NCI-H774 (cell line): ENCODE data around the gene FLRT1.

Source experiments
- DNase-seq: peaks from one replicate; lab custom pipeline; 2025; lab: John Stamatoyannopoulos, UW

Gene FLRT1

GRCh38 chr11:64023712-64024710, 11.7 kb upstream of the FLRT1 start:
- no peak for DNase-seq

- no peak for DNase-seq
These were observed 10.5 kb upstream of the FLRT1 start for GRCh38 chr11:64025205-64025604.

DNA sequence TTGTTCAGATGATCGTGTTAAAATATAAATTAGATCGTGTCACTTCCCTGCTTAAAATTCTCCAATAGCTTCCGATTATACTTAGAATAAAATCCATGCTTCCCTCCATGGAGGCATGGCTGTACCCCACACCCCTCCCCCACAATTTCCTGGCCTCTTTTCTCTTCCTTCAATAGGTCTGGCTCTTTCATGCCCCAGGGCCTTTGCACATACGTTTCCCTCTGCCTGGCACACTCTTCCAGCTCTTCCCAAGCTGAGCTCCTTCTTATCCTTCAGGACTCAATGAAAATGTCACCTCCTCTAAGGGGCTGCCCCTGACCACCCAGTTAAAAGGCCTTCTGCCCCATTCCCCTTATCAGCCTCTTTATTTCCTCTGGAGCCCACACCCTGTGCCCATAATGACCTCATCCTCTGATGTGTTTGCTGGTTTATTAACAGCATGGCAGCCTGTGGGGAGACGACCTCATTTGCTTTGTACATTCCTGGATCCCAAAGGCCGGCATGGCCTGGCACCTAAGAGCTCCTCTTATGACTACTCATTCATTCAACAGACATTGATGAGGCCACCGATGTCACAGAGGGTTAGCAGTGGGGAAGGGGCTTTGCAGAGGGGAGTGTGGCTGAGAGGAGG, 9.0 kb upstream of the FLRT1 start:
- no peak for DNase-seq

DNA sequence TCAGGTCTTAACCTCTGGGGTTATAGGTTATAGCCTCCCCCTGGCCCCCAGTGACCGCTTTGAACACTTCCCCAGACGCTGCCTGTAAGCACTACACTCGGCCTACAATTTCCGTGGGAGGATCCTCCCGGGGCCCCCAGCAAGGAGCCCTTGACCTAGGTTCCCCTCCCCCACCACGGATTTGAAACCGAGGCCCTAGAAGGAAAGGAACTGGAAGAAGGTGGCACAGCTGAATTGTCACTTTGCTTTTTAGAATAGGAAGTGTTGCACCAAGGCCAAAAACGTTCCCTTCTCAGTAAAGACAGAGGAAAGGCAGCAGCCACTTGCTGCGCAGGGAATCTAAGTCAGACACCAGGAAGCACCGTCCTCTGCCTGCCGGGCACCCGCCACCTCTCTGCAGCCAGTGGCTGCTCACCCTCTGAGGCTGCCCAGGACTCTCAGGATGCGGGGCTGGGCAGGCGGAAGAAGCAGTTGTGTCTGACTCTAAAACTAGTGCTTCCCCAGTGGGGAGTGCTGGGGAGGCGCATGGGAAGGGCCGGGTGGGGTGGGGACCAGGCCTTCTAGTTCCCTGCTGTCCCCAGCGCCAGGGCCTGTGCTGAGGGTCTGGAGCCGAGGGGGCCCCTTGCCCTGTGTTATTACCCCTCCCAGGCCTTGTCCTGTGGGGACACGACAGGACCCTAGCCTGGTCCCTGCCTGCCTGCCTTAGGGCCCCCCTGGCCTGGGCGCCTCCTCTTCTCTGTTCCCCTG, 7.9 kb upstream of the FLRT1 start:
- DNase-seq, result no peak

DNA sequence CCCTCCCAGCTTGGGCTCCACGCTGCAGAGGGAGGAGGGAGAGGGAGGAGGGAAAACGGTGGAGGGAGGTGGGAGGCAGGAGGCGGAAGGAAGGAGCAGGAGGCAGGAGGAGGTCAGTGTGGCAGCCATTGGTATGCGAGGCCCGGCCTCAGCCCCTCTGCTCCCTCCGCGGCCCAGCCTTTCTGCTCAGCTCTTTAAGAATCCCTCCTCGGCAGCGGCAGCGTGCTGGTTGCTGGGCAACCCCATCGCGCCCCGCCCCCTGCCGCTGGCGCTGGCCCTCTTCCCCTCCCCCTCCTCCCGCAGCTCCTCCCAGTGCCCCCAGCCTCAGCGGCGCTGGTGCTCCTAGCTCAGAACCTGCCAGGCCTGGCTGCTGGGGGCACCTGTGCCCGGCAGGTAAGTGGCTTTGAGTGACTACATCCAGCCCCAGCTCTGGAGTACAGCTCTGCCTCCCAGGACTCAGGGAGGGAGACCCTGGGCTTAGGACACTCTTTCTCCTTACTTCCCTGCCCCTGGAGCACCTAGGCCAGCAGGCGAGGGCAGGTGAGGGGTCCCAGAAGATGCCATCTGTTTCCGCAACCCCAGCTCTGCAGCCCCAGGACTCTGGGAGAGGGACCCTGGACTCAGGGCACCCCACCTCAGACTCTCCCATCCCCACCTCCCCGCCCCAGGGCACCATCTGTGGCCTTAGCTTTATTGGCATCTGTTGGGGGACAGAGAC, 7.2 kb upstream of the FLRT1 start:
- peak; percentile 15 for DNase-seq

GRCh38 chr11:64029773-64030172, 6.0 kb upstream of the FLRT1 start:
- DNase-seq, result no peak

DNA sequence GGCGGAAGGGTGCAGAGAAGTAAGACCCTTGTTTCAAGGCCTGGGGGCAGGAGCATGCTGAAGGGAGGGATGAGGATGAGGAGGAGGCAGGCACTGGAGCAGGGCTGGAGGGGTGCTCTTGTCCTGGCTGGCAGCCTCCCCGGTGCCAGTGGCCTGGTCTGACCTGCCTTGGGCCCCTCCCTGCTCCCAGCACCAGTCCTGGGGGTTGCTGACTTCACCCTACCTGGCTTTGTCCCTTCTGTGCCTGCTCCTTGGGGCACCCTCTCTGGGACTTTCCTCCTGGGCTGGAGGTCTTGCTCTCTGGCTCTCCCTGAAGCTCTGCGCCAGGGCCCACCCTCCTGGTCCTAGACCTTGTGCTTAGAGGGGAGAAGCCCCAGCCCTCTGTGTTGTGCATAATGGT, 4.7 kb upstream of the FLRT1 start:
- no peak for DNase-seq

DNA sequence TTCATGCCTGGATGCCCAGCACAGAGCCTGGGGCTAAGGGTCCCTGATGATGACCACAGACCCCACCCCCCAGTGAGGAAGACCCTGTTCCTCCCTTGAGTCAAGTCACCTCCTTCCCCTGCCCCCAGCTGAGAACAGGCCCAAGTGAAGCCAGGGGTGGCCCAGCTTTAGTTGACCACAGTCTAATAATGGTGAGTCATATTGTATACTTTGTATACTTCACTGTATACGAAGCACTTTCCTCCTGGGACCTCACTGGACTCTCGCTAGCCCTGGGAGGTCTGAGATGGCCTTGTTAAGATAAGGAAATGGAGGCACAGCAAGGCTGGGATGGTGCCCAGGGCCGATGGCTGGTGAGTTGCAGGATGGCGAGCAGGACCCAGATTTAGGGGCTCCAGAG, 3.7 kb upstream of the FLRT1 start:
- DNase-seq, result no peak

- DNase-seq, result no peak
These were observed 1.3 kb upstream of the FLRT1 start for GRCh38 chr11:64034411-64034811.

- DNase-seq, result no peak
These were observed 628 bp upstream of the FLRT1 start for GRCh38 chr11:64035081-64035524.

DNA sequence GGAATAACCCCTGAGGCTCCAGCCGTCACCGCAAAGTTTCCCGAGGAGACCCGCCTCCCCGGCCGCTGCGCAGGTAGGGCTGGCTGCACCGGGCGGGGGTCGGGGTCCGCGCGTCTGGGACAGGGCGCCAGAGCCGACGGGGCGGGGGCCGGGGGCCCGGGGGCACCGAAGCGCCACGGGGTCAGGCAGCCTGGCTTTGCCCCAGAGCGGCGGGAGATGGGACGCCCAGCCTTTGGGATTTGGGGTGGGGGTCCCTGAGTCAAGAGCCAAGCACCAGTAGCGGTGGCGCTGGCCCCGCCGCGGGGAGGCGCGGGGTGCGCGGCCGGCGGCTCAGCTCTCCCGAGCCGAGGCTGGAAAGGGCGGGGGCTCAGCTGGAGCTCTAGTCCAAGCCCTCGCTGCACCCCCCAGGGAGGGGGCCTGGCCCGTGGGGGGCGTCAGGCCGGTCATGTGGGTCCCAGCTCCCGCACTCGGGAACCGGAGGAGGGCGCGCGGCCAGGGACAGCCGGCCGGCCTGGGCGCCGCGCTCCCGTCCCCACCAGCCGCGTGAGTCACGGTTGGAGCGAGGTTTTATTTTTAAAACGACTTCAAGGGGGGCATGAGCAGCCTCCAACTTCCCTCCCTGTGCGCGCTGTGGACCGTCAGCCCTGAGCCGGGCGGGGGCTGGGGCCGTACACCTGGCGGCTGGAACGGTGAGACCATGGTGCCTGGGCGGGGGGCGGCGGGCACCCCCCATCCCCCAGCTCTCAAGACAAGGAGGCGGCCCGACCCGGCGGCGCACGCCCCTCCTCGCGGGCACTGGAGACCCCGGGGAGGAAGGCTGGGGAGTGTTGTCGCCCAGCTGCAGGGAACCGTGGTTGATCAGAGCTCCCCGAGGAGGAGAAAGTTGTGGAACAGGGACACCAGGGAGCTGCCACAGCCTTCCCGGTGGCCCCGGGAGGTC, 626 bp downstream of the FLRT1 start:
- DNase-seq, result no peak

- DNase-seq, result no peak
These were observed 1.4 kb downstream of the FLRT1 start for GRCh38 chr11:64037027-64037634.

DNA sequence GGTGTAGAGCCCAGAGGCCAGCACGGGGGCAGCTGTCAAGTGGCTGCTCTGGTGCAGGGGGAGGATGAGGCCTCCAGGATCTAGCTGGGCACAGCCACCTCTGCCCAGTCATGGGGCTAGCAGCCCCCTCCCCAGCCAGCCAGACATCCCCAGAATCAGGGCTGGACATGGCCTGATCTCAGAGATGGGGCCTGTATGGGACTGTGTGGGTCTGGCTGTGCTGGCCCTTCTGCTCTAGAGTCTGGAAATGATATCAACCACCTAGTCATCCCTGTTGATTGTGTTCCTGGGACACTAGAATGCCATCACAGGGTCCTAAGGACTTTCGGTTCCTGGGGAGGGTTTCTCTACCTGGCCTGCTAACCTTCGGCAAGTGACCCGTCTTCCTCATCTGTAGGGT, 2.8 kb downstream of the FLRT1 start:
- no peak for DNase-seq

GRCh38 chr11:64039012-64039665, 3.4 kb downstream of the FLRT1 start:
- DNase-seq, result no peak

GRCh38 chr11:64040684-64041322, 5.1 kb downstream of the FLRT1 start:
- no peak for DNase-seq

- DNase-seq, result no peak
These were observed 6.1 kb downstream of the FLRT1 start for GRCh38 chr11:64041846-64042245.

- no peak for DNase-seq
These were observed 6.6 kb downstream of the FLRT1 start for GRCh38 chr11:64042301-64042700.

GRCh38 chr11:64043545-64043944, 7.8 kb downstream of the FLRT1 start:
- DNase-seq, result no peak

DNA sequence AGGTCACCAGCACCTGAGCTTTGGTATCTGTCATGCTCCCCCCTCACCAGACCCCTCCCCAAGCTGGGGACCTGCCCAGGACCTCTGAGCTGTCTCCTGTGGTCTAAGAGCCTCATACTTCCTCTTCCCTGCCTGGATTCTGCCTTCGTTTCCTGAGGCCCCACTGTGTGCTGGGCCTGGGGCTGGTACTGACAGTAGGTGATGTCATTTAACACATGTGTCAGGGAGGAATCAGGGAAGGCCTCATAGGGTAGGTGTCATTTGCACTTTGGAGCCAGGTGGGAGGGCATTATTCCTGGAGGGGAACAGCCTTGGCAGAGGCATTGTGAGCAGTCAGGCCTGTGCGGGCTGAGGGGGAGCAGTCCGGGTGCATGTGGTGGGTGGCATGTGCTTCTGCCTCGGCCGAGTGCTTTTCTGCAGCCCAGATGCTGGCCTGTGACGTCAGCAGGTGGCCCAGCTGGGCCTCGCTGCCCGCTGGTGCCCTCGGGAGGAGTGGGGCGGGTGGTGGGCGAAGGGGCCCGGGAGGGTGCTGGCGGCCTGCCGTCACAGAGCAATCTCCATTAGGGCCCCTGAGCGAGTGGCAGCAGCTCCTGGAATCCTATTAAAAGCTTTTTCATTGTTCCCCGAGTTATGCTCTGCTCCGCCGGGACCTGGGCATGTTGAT, 9.1 kb downstream of the FLRT1 start:
- no peak for DNase-seq
